ENCODE data around the gene PSG2. TPM values are rescaled to one million over a fixed set of nuclear protein-coding genes. Genes with fewer than 3 reads are reported as not detected.
"Not testable (repeated sequence)": the region's sequence is repeated elsewhere in the genome, so short reads cannot be mapped to it uniquely, and the experiment has no call there.

PSG2 gene
- total RNA-seq, 1 donor from 2014 or later, result not detected

GRCh38 chr19:43028866-43029265 lies 53.6 kb downstream of the PSG2 start:
- H3K4me3 Mint-ChIP-seq, result no peak overlapping the region
- no peak for TF ChIP-seq CTCF (IDR thresholded peaks at IDR 0.05; ENCODE audit: unreplicated experiment)
- no peak overlapping the region for H3K27ac Mint-ChIP-seq
- DNase-seq (ENCODE audit: low spot score in 2 of 2, unreplicated experiment in 2 of 2), result no peak
- H3K4me1 Mint-ChIP-seq, result no peaks in the 10 kb centered on the region
- no peaks in the 10 kb centered on the region for H3K27me3 Mint-ChIP-seq (ENCODE audit: low read depth)
- peaks cover 67% of the 10 kb centered on the region for H3K9me3 Mint-ChIP-seq
- no peaks in the 10 kb centered on the region for H3K36me3 Mint-ChIP-seq

- H3K9me3 Mint-ChIP-seq, result peaks cover 61% of the 10 kb centered on the region
- not testable (repeated sequence) for DNase-seq (ENCODE audit: low spot score in 2 of 2, unreplicated experiment in 2 of 2); H3K27me3 Mint-ChIP-seq (ENCODE audit: low read depth); H3K36me3 Mint-ChIP-seq; H3K4me1 Mint-ChIP-seq; H3K27ac Mint-ChIP-seq; H3K4me3 Mint-ChIP-seq
Measured at GRCh38 chr19:43027985-43028384, 54.5 kb downstream of the PSG2 start.

GRCh38 chr19:43027061-43027460 lies 55.4 kb downstream of the PSG2 start:
- not testable (repeated sequence) for H3K36me3 Mint-ChIP-seq; H3K27ac Mint-ChIP-seq; H3K4me1 Mint-ChIP-seq; H3K4me3 Mint-ChIP-seq; H3K27me3 Mint-ChIP-seq (ENCODE audit: low read depth); DNase-seq (ENCODE audit: low spot score in 2 of 2, unreplicated experiment in 2 of 2)
- peaks cover 60% of the 10 kb centered on the region for H3K9me3 Mint-ChIP-seq

- not testable (repeated sequence) for DNase-seq (ENCODE audit: low spot score in 2 of 2, unreplicated experiment in 2 of 2); H3K4me1 Mint-ChIP-seq; H3K4me3 Mint-ChIP-seq; H3K36me3 Mint-ChIP-seq; H3K27me3 Mint-ChIP-seq (ENCODE audit: low read depth); H3K27ac Mint-ChIP-seq
- peaks cover 60% of the 10 kb centered on the region for H3K9me3 Mint-ChIP-seq
Measured at GRCh38 chr19:43026369-43026768, 56.1 kb downstream of the PSG2 start, which contains the start of gene PSG11. Gene PSG11, minus strand, starts transcription at chr19:43026469. Its CDS starts 97 bp downstream, at chr19:43026372.

GRCh38 chr19:43022098-43022497 lies 60.4 kb downstream of the PSG2 start:
- peaks cover 57% of the 10 kb centered on the region for H3K9me3 Mint-ChIP-seq
- H3K4me1 Mint-ChIP-seq; H3K4me3 Mint-ChIP-seq; DNase-seq (ENCODE audit: low spot score in 2 of 2, unreplicated experiment in 2 of 2); H3K27ac Mint-ChIP-seq; H3K27me3 Mint-ChIP-seq (ENCODE audit: low read depth); H3K36me3 Mint-ChIP-seq: not testable (repeated sequence)

- not testable (repeated sequence) for H3K27ac Mint-ChIP-seq; H3K27me3 Mint-ChIP-seq (ENCODE audit: low read depth); DNase-seq (ENCODE audit: low spot score in 2 of 2, unreplicated experiment in 2 of 2); H3K36me3 Mint-ChIP-seq; H3K4me1 Mint-ChIP-seq; H3K4me3 Mint-ChIP-seq
- peaks cover 57% of the 10 kb centered on the region for H3K9me3 Mint-ChIP-seq
Measured at GRCh38 chr19:43021629-43022028, 60.9 kb downstream of the PSG2 start.

- H3K4me3 Mint-ChIP-seq; DNase-seq (ENCODE audit: low spot score in 2 of 2, unreplicated experiment in 2 of 2); H3K36me3 Mint-ChIP-seq; H3K27me3 Mint-ChIP-seq (ENCODE audit: low read depth); H3K27ac Mint-ChIP-seq; H3K4me1 Mint-ChIP-seq: not testable (repeated sequence)
- H3K9me3 Mint-ChIP-seq, result peaks cover 52% of the 10 kb centered on the region
Measured at GRCh38 chr19:43019588-43019987, 62.9 kb downstream of the PSG2 start.

Other genes with a start within 250 kb of the PSG2 start
- not detected in 3 replicates for gene PSG1, start 203.0 kb downstream of the PSG2 start, total RNA-seq
- not detected in 3 replicates for gene PSG6, start 164.8 kb downstream of the PSG2 start, total RNA-seq
- gene PSG7, start 145.5 kb downstream of the PSG2 start, total RNA-seq, result not detected in 3 replicates
- gene PSG11, start 56.2 kb downstream of the PSG2 start, total RNA-seq, result not detected in 3 replicates
- not detected in 3 replicates for gene PSG5, start 103.8 kb upstream of the PSG2 start, total RNA-seq
- gene PSG4, start 122.9 kb upstream of the PSG2 start, total RNA-seq, result not detected in 3 replicates
- gene PSG9, start 186.8 kb upstream of the PSG2 start, total RNA-seq, result not detected in 3 replicates

Data from mesothelial cell of epicardium (in vitro differentiated cells).